ENCODE measurements around the gene FRMD3.

The FRMD3 gene

GRCh38 chr9:83444110-83444509, 94.1 kb downstream of the FRMD3 start:
- no peak overlapping the region for H3K27ac ChIP-seq (ENCODE audit: low read depth, low read length)

GRCh38 chr9:83441390-83441789, 96.8 kb downstream of the FRMD3 start:
- H3K4me1 ChIP-seq (ENCODE audit: control insufficient read depth, insufficient read depth, low read length, unreplicated experiment): peaks cover 13% of the 10 kb centered on the region
- no peaks in the 10 kb centered on the region for H3K27me3 ChIP-seq (ENCODE audit: insufficient read depth, low read length)
- H3K27ac ChIP-seq (ENCODE audit: low read depth, low read length): no peak overlapping the region

More at GRCh38 chr9:83444110-83444509, 94.1 kb downstream of the FRMD3 start:
- H3K4me3 ChIP-seq (ENCODE audit: low read depth, low read length): no peak overlapping the region
- H3K4me1 ChIP-seq (ENCODE audit: control insufficient read depth, insufficient read depth, low read length, unreplicated experiment): peaks cover 13% of the 10 kb centered on the region
- H3K79me2 ChIP-seq (ENCODE audit: control insufficient read depth, insufficient read depth, low read length, unreplicated experiment): no peaks in the 10 kb centered on the region
- no peaks in the 10 kb centered on the region for H3K36me3 ChIP-seq (ENCODE audit: insufficient read depth, low read length)
- H3K27me3 ChIP-seq (ENCODE audit: insufficient read depth, low read length): no peaks in the 10 kb centered on the region
- no peak overlapping the region for H2AFZ ChIP-seq (ENCODE audit: low read length, unreplicated experiment)

DNA sequence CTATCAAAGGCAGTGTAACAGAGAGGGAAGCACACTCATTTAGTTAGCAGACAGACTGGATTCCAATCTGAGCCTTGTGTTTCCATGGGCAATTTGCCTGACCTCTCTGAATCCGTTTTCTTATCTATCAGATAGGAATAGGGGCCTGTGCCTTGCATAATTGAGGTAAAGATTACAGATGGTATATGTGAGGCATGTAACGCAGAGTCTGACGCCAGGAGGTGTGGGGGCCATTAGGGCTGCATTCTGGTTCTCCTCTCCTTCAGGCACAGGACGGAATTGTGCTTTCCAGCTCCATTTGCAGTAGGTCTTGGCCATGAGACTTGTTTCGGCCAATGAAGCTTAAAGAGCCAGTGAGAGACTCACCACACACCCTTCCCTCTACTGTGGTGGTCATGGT, 97.6 kb downstream of the FRMD3 start:
- peaks cover 8% of the 10 kb centered on the region for H3K4me1 ChIP-seq (ENCODE audit: control insufficient read depth, insufficient read depth, low read length, unreplicated experiment)
- H3K27me3 ChIP-seq (ENCODE audit: insufficient read depth, low read length): no peaks in the 10 kb centered on the region
- no peaks in the 10 kb centered on the region for H3K79me2 ChIP-seq (ENCODE audit: control insufficient read depth, insufficient read depth, low read length, unreplicated experiment)
- H3K27ac ChIP-seq (ENCODE audit: low read depth, low read length): no peak overlapping the region
- H3K4me3 ChIP-seq (ENCODE audit: low read depth, low read length): no peak overlapping the region
- no peaks in the 10 kb centered on the region for H3K36me3 ChIP-seq (ENCODE audit: insufficient read depth, low read length)
- H2AFZ ChIP-seq (ENCODE audit: low read length, unreplicated experiment): no peak overlapping the region

More at GRCh38 chr9:83441390-83441789, 96.8 kb downstream of the FRMD3 start:
- no peaks in the 10 kb centered on the region for H3K36me3 ChIP-seq (ENCODE audit: insufficient read depth, low read length)
- H3K79me2 ChIP-seq (ENCODE audit: control insufficient read depth, insufficient read depth, low read length, unreplicated experiment): no peaks in the 10 kb centered on the region
- H3K4me3 ChIP-seq (ENCODE audit: low read depth, low read length): no peak overlapping the region
- no peak overlapping the region for H2AFZ ChIP-seq (ENCODE audit: low read length, unreplicated experiment)

DNA sequence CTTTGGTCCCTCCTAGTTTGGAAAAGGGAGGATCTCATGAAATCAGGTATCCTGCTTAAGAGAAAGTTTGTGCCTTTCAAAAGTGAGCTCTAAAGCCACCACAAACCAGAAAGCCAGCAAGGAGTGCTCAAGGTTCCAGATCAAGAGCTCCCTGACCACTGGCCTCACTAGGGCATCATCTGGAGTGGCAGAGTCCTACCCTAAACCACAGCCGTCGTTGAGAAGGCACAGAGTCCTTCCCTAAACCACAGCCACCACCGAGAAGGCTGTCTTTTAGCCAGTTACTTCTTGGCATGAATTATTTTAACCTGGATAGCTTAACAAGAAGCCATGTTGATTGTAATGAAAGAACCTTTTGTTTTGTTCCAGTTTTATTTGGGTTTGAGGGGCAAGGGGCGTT, 102.9 kb downstream of the FRMD3 start:
- no peaks in the 10 kb centered on the region for H3K27me3 ChIP-seq (ENCODE audit: insufficient read depth, low read length)
- no peaks in the 10 kb centered on the region for H3K79me2 ChIP-seq (ENCODE audit: control insufficient read depth, insufficient read depth, low read length, unreplicated experiment)
- no peak overlapping the region for H3K27ac ChIP-seq (ENCODE audit: low read depth, low read length)
- no peak overlapping the region for H3K4me3 ChIP-seq (ENCODE audit: low read depth, low read length)
- no peak overlapping the region for H2AFZ ChIP-seq (ENCODE audit: low read length, unreplicated experiment)
- peaks cover 11% of the 10 kb centered on the region for H3K4me1 ChIP-seq (ENCODE audit: control insufficient read depth, insufficient read depth, low read length, unreplicated experiment)
- no peaks in the 10 kb centered on the region for H3K36me3 ChIP-seq (ENCODE audit: insufficient read depth, low read length)

DNA sequence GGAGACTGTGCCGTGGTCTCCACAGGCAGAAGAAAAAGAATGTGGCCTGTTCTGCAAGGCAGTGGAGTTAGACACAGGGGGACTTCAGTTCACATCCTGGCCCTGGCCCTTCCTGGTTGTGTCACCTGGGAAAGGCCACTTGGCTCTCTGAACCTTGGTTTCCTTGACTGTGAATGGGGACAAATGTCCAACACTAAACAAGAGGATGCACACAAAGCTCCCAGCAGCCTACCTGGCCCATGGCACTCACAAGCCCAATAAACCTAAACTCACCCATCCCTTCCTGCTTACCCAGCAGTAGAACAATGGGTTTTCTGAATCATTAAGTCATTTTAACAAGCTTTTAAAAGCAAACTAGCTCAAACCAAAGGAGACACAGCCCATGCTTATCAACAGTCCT, 103.9 kb downstream of the FRMD3 start:
- Histone ChIP-seq H2AFZ (ENCODE audit: low read length, unreplicated experiment) (no peak overlapping the region), H3K79me2 (ENCODE audit: control insufficient read depth, insufficient read depth, low read length, unreplicated experiment) (no peaks in the 10 kb centered on the region), H3K4me1 (ENCODE audit: control insufficient read depth, insufficient read depth, low read length, unreplicated experiment) (peaks cover 11% of the 10 kb centered on the region), H3K36me3 (ENCODE audit: insufficient read depth, low read length) (no peaks in the 10 kb centered on the region), H3K4me3 (ENCODE audit: low read depth, low read length) (no peak overlapping the region), H3K27ac (ENCODE audit: low read depth, low read length) (no peak overlapping the region), H3K27me3 (ENCODE audit: insufficient read depth, low read length) (no peaks in the 10 kb centered on the region)

DNA sequence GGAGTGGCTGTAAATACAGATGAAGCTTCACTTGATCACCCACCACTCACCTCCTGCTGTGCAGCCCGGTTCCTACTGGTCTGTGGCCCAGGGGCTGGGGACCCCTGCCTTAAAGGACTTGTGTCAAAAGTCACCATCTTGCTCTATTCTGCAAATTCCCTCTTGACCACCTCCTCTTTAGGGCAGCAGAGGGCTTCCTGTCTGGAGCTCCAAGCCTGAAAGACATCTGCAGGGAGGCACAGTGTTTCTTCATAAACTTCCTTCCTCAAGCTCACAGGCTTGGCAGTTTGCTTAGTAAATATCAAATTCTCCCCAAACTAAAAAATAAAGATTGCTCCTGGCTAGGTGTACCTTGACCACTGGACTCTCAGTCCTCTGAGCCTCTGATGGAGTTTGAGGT, 104.4 kb downstream of the FRMD3 start:
- H3K27ac ChIP-seq (ENCODE audit: low read depth, low read length): no peak overlapping the region

DNA sequence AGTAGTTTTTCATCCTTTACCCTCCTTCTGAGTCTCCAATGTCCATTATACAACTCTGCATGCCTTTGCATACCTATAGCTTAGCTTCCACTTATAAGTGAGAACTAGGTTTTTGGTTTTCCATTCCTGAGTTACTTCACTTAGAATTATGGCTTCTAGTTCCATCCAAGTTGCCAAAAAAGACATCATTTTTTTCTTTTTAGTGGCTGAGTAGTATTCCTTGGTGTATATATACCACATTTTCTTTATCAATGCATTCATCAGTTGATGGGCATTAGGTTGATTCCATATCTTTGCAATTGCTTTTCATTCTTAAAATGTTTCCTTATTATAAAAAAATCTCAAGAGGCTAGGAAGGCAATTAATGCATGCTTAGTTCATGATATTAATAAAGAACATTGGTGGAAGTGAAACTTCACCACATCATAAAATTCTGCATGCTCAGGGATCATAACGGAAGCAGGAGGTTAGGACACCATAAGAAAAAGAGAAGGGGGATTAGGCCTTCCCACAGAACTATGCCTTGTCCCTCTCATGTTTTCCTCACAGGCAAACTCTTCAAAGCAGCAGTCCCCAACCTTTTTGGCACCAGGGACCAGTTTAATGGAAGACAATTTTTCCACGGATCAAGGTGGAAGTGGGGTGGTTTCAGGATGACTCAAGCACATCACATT, 105.2 kb downstream of the FRMD3 start:
- Histone ChIP-seq H3K4me1 (ENCODE audit: control insufficient read depth, insufficient read depth, low read length, unreplicated experiment) (peaks cover 11% of the 10 kb centered on the region), H3K79me2 (ENCODE audit: control insufficient read depth, insufficient read depth, low read length, unreplicated experiment) (no peaks in the 10 kb centered on the region), H2AFZ (ENCODE audit: low read length, unreplicated experiment) (no peak overlapping the region), H3K27me3 (ENCODE audit: insufficient read depth, low read length) (no peaks in the 10 kb centered on the region), H3K4me3 (ENCODE audit: low read depth, low read length) (no peak overlapping the region), H3K27ac (ENCODE audit: low read depth, low read length) (no peak overlapping the region), H3K36me3 (ENCODE audit: insufficient read depth, low read length) (no peaks in the 10 kb centered on the region)

More for the DNA sequence above, 104.4 kb downstream of the FRMD3 start:
- no peaks in the 10 kb centered on the region for H3K36me3 ChIP-seq (ENCODE audit: insufficient read depth, low read length)
- H3K4me1 ChIP-seq (ENCODE audit: control insufficient read depth, insufficient read depth, low read length, unreplicated experiment): peaks cover 11% of the 10 kb centered on the region
- H2AFZ ChIP-seq (ENCODE audit: low read length, unreplicated experiment): no peak overlapping the region
- H3K27me3 ChIP-seq (ENCODE audit: insufficient read depth, low read length): no peaks in the 10 kb centered on the region
- no peak overlapping the region for H3K4me3 ChIP-seq (ENCODE audit: low read depth, low read length)
- H3K79me2 ChIP-seq (ENCODE audit: control insufficient read depth, insufficient read depth, low read length, unreplicated experiment): no peaks in the 10 kb centered on the region

DNA sequence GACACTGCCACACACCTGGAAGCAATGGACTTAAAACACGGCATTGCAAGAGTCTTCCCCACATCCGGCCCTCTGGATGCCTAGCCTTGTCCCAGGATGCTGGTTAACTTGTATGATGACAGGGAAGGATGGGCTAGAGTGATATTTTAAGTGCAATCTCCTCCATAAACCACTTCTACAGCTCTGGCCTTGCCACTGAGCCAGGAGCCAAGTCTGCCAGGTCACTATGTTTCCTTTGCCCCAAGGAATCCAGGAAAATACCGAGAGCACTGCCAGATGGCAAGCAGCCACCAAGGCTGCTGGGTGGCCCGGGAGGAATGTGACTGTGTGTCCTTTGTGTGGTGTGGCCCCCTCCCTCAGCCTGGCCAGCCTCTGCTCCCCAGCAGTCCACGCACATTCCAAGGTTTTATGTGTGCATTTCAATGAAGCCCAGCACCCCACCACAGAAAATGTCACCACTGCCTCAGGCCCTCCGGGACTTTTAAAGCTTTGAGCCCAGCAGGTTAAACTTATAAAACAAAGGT, 106.0 kb downstream of the FRMD3 start:
- Histone ChIP-seq H3K4me3 (ENCODE audit: low read depth, low read length) (no peak overlapping the region), H3K27me3 (ENCODE audit: insufficient read depth, low read length) (no peaks in the 10 kb centered on the region), H3K36me3 (ENCODE audit: insufficient read depth, low read length) (no peaks in the 10 kb centered on the region), H3K79me2 (ENCODE audit: control insufficient read depth, insufficient read depth, low read length, unreplicated experiment) (no peaks in the 10 kb centered on the region), H3K4me1 (ENCODE audit: control insufficient read depth, insufficient read depth, low read length, unreplicated experiment) (peaks cover 11% of the 10 kb centered on the region), H2AFZ (ENCODE audit: low read length, unreplicated experiment) (no peak overlapping the region), H3K27ac (ENCODE audit: low read depth, low read length) (no peak overlapping the region)

DNA sequence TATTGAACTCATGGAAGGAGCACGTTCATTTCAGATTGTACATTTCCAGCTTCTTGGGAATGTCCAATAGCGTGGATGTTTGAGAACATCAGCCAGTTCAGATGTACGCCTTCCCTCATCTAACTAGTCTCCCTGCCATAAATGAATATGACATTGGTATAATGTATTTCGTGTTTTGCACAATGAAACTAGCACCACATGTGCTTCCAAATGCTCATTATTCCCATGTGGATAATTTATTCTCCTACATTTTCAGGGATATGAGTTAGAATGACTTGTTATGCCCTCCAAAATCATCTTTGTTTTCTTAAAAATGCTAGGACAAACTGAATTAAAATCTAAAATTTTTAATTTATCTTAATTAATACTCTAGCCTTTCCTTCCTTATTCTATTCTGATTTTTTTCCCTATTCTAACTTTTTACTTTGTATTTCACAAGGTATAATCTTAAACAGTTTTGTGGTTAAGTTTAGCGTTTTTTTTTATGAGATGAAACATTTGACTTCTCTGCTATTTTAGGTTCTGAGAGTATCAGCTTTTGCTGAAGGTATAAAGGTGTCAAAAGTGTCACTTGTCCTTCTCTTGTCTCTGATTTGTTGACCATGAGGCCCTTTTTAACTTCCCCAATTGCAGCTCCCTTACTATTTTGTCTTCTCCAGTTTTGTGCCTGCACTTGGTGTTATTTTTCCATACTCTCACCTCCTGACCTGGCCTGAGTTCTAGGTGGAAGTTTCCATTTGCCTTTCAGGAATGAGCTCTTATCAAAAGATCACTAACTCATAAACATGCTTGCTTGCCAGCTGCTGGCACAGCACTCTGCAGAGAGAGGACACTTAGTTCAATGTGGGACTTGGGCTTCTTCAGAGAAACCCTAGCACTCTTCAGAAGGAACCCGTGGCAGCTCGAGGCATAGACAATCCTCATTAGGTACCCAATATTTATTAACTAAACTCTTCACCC, 106.8 kb downstream of the FRMD3 start:
- Histone ChIP-seq H3K36me3 (ENCODE audit: insufficient read depth, low read length) (no peaks in the 10 kb centered on the region), H3K27ac (ENCODE audit: low read depth, low read length) (no peak overlapping the region), H3K4me1 (ENCODE audit: control insufficient read depth, insufficient read depth, low read length, unreplicated experiment) (peaks cover 11% of the 10 kb centered on the region), H3K27me3 (ENCODE audit: insufficient read depth, low read length) (no peaks in the 10 kb centered on the region), H3K4me3 (ENCODE audit: low read depth, low read length) (no peak overlapping the region), H2AFZ (ENCODE audit: low read length, unreplicated experiment) (no peak overlapping the region), H3K79me2 (ENCODE audit: control insufficient read depth, insufficient read depth, low read length, unreplicated experiment) (no peaks in the 10 kb centered on the region)

GRCh38 chr9:83430681-83431080, 107.5 kb downstream of the FRMD3 start:
- peaks cover 11% of the 10 kb centered on the region for H3K4me1 ChIP-seq (ENCODE audit: control insufficient read depth, insufficient read depth, low read length, unreplicated experiment)
- no peaks in the 10 kb centered on the region for H3K27me3 ChIP-seq (ENCODE audit: insufficient read depth, low read length)
- H2AFZ ChIP-seq (ENCODE audit: low read length, unreplicated experiment): no peak overlapping the region
- no peak overlapping the region for H3K4me3 ChIP-seq (ENCODE audit: low read depth, low read length)
- H3K79me2 ChIP-seq (ENCODE audit: control insufficient read depth, insufficient read depth, low read length, unreplicated experiment): no peaks in the 10 kb centered on the region
- H3K36me3 ChIP-seq (ENCODE audit: insufficient read depth, low read length): no peaks in the 10 kb centered on the region
- no peak overlapping the region for H3K27ac ChIP-seq (ENCODE audit: low read depth, low read length)

Measured in ACC112 (cell line).